Fibroblast of villous mesenchyme (primary cell): Measurements from ENCODE around the gene ADGRD1. TPM values are rescaled to one million over a fixed set of nuclear protein-coding genes. Genes with fewer than 3 reads are reported as not detected.

Source experiments
- DNase-seq: peaks from one replicate; pipeline ENCODE4 v3.0.0-alpha.2; 2010; ENCODE audit warnings: low read depth
- H3K4me3 ChIP-seq: 2 replicates; pipeline ENCODE4 v1.5.1; 2011; ENCODE audit warnings: low read depth, mild to moderate bottlenecking, low read length
- total RNA-seq: library from RNA; depleted of rRNA; stranded (reverse); fragments of >200 nt; gene quantifications from 2 replicates; pipeline ENCODE4 v1.2.3, GENCODE V29; 2012
- TF ChIP-seq, protein P1 (sequence below): IDR thresholded peaks from 2 replicates; pipeline ENCODE4 v1.5.1; 2012; ENCODE audit warnings: low read depth, mild to moderate bottlenecking, low read length; ENCODE audit not compliant: insufficient read depth

The ADGRD1 gene
- total RNA-seq, 1 donor: under 0.01 TPM

DNA sequence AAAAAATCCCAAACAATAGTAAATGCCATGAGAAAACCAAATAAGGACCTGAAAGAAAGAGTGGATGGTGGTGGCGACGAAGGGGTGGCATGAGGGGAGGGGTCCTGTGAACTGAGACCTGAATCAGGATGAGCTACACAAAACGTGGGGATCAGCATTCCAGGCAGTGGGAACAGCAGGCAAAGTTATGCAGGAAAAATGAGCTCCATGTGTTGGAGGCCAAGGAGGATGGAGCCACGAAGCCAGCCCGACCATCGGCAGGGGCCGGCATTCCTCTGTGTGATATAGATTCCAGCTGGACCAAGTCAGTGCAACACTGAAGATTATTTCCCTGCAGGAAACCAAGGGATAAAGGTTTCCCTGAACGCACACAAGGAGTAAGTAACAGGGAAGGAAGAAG, 7.1 kb downstream of the ADGRD1 start:
- TF ChIP-seq, protein P1, sequence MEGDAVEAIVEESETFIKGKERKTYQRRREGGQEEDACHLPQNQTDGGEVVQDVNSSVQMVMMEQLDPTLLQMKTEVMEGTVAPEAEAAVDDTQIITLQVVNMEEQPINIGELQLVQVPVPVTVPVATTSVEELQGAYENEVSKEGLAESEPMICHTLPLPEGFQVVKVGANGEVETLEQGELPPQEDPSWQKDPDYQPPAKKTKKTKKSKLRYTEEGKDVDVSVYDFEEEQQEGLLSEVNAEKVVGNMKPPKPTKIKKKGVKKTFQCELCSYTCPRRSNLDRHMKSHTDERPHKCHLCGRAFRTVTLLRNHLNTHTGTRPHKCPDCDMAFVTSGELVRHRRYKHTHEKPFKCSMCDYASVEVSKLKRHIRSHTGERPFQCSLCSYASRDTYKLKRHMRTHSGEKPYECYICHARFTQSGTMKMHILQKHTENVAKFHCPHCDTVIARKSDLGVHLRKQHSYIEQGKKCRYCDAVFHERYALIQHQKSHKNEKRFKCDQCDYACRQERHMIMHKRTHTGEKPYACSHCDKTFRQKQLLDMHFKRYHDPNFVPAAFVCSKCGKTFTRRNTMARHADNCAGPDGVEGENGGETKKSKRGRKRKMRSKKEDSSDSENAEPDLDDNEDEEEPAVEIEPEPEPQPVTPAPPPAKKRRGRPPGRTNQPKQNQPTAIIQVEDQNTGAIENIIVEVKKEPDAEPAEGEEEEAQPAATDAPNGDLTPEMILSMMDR: no peak
- DNase-seq: no peak
- no peak overlapping the region for H3K4me3 ChIP-seq

DNA sequence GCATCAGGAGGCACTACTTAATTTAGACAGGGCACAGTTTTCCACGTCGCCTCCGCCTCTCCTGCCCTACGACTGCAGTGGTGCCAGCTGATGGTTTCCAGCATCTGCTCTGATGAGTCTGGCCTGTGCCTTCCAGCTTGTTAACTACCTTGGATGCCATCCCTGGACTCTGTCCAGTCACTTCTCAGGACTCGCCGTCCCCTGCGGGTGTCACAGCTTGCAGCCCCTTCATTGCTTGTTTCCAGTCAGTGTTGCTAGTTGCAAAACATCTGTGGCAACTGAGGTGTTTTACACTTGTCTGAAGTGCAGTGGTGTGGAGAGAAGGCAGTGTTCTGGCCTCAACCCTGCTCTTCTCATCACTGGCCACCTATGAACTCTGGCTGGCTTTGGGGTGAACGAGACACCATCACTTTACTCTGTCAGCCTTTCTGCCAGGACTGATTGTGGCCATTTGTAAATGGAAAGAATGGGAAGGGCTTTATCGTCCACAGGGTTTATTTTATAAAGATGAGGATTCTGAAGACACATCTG, 8.3 kb downstream of the ADGRD1 start:
- DNase-seq: no peak
- TF ChIP-seq, protein P1: no peak

DNA sequence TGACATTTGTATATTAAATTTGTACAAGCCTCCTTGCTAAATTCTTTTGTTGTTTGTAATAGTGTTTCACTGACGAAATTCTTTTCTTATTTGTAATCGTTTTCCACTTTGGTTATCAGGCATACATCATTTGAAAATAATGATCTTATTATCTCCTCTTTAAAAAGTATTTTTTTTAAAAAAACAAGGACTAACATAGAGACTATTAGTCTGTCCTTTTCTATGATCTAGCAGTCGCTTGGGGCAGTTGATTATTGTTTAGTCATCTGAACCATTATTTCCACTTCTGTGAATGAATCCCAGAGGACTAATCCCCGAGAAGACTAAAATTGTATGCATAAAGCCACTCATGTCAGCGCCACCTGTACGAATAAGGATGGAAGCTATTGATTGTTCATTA, 11.5 kb downstream of the ADGRD1 start:
- DNase-seq: no peak
- no peak overlapping the region for H3K4me3 ChIP-seq
- TF ChIP-seq, protein P1: no peak

More for the DNA sequence above, 8.3 kb downstream of the ADGRD1 start:
- H3K4me3 ChIP-seq: no peak overlapping the region

DNA sequence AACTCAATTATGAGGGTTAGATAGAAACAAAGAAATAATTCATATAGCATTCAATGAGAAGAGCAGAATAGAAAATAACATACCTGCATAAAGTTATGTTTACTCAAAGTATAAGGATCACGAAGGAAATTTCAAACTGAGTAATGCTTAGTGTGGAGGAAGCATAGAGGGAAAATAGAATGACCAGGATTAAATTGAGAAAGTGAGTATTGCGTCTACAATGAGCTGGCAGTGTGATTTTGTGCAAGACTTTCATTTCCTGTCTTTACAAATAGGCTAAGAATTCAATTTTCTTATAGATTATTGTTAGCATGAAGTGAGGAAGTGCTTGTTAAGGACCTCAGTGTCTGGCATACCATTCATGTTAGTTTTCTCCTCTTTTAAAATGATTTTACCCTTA, 12.0 kb downstream of the ADGRD1 start:
- DNase-seq: no peak

DNA sequence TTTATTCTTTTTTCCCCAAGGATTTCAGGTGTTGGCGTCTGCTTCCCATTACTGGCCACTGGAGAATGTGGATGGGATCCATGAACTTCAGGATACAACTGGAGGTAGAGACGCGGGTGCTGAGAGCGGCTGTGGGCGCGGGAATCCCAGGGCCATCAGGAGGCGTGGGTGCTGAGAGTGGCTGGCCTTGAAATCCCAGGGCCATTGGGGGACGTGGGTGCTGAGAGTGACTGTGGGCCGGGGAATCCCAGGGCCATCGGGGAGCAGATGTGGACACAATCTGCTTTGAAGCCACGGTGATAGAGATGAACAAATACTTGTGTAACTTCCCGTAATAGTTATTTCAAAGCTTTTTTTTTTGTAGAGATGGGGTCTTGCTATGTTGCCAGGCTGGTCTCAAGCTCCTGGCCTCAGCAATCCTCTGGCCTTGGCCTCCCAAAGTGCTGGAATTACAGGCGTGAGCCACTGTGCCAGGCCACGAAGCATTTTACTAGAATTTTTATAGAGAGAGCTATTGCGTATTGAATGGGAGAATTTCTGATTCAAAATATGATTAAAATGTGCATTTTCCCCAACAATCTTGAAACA, 12.8 kb downstream of the ADGRD1 start:
- TF ChIP-seq, protein P1: no peak
- no peak for DNase-seq

More for the DNA sequence above, 12.0 kb downstream of the ADGRD1 start:
- TF ChIP-seq, protein P1: no peak
- H3K4me3 ChIP-seq: no peak overlapping the region

DNA sequence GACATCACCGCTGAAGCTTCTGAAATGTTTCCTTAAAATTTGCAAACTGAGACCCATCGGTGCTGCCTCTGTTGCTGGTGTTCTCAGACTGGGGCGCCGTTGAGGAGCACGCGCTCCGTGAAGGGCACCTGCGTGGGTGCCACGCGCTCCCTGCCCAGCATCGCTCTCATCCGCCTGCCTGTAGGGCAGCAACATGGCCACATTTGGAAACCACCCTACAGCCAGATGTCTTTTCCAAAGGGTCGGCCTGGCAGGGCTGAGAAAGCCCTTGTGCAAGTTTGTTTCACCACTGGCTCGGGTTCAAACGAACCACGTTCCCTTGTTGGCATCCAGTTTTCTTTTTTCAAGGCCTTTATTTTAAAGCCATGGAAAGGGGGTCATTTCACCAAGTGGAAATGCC, 13.9 kb downstream of the ADGRD1 start:
- no peak overlapping the region for H3K4me3 ChIP-seq
- TF ChIP-seq, protein P1: no peak
- no peak for DNase-seq

More for the DNA sequence above, 12.8 kb downstream of the ADGRD1 start:
- no peak overlapping the region for H3K4me3 ChIP-seq

DNA sequence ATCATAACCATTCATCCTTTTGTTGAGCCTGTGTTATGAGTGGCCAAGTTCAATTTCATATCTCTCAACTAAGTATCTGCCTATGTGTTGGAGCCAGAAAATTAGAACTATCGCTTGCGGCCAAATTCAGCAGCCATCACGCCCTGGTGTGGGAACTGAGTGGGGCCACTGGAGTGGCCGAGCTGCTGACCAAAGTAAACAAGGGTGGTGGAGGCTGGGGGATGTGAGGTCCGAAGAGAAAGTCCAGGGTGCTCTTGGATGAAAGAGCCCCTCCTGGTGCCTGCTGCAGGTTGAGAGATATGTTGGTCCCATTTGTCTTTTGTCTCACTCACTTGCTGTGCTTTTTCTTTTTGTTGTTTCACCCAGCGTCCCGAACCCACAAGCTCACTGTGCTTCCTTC, 14.9 kb downstream of the ADGRD1 start:
- TF ChIP-seq, protein P1: no peak
- no peak for DNase-seq

More for the DNA sequence above, 14.9 kb downstream of the ADGRD1 start:
- no peak overlapping the region for H3K4me3 ChIP-seq
